HG02642 (cell line): ENCODE measurements around the gene SWAP70.
A peak's percentile ranks its signal among the peaks of the same experiment; 100 is the strongest.

Experiments
- ATAC-seq: cut with Tn5 transposase; IDR thresholded peaks from one replicate; pipeline ENCODE4 v1.9.1; 2021; ENCODE audit warnings: mild to moderate bottlenecking; ENCODE audit not compliant: unreplicated experiment, poor library complexity

Gene SWAP70

GRCh38 chr11:9765320-9766101 is 101.6 kb downstream of the SWAP70 start:
- ATAC-seq = peak; percentile 40

GRCh38 chr11:9769621-9770020 is 105.7 kb downstream of the SWAP70 start:
- ATAC-seq = no peak

- no peak for ATAC-seq
Observed at GRCh38 chr11:9771071-9771511, 107.2 kb downstream of the SWAP70 start.

GRCh38 chr11:9772218-9772617 is 108.3 kb downstream of the SWAP70 start:
- ATAC-seq = no peak

- ATAC-seq = no peak
Observed at GRCh38 chr11:9773524-9773923, 109.6 kb downstream of the SWAP70 start.

- no peak for ATAC-seq
Observed at GRCh38 chr11:9774109-9774508, 110.2 kb downstream of the SWAP70 start.

DNA sequence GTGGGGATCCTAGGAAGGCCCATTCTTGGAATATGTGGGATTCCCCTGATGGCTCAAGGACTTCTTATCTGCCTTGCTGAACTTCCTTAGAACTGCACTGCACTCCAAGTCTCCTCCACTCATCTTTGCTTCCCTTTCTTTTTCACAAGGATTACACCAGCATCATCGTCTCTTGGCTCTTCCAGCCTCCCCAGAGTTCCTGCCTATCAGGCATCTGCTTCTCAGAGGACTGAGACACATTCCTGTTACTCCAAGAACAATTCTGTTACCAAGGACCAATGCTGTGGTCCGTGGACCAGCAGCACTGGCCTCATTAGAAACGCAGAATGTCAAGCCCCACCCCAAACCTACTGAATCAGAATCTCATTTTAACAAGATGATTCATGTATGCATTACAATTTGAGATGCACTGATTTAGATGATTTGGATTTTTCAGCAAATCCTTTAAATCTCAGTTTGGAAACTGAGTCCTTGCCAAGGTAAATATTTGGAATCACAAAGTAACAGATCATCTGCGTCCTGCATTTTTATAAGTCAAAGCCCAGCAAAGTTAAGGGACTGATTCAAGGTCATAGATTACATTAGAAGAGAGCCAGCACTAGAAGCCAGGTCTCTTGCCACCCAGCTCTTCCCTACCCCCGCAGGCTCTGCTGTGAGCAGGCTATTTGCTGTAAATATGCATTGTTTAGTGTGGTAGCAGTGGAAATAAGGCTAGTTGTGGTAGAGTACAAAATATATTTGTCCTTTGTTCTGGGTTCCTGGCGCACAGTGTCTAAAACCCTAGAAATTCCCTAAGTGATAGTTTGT is 110.9 kb downstream of the SWAP70 start:
- ATAC-seq = no peak

GRCh38 chr11:9775398-9775779 is 111.5 kb downstream of the SWAP70 start:
- no peak for ATAC-seq

GRCh38 chr11:9776203-9776602 is 112.3 kb downstream of the SWAP70 start:
- no peak for ATAC-seq

DNA sequence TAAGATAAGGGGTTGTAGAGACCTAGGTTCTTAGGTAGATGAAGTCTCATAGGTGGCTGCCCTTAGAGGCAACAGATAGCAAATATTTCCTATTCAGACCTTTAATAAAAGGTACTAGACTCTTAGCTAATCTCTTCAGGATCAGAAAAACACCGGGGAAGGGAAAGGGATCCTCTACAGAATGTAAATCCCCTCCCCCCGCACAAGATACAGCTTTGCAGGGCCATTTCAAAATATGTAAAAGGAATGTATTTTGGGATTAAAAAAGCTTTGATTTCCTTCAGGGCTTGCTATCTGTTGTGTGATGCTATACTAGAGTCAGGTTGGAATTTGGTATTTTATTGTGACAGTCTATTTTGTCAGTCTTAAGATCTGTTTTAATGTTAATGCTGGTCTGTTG is 113.2 kb downstream of the SWAP70 start:
- no peak for ATAC-seq

DNA sequence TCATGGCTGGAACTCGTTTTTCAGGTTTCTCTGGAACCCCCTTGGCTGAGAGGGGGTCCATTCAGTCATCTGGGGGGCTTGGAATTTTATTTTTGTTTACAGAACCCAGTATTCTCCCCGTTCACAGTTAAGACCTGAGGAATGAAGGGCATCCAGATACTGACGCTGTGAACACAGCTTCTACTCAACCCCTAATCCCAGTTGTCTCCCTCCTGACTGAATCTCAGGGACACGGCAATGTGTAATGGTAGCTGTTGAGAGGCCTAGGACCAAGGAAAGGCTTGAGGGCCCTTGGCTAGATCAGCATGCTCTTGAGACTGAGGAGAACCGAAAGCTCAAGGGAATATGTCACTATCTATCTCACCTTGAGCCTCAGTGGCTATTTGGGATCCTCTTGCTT is 113.6 kb downstream of the SWAP70 start:
- no peak for ATAC-seq

DNA sequence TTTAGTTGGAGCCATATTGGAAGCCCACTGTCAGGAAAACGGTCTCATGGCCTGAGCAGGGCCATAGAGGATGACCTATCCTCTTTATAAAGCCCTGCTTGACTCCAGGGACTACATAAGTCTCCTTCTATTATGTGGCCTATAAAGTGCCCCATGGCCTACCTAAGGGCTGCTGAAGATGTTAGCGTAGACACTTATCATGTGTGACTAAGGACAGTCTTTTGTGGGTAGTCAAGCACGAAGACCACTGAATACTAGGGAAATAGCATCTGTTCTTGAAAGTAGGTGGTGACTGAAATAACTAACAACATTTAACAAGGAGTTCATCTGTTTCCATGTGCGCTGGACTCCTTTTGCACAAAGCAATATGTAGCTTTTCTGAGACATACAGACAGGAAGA is 117.1 kb downstream of the SWAP70 start:
- no peak for ATAC-seq

- no peak for ATAC-seq
Observed at GRCh38 chr11:9783986-9784385, 120.1 kb downstream of the SWAP70 start.

- ATAC-seq = no peak
Observed at GRCh38 chr11:9784602-9785315, 120.9 kb downstream of the SWAP70 start.

GRCh38 chr11:9787260-9787659 is 123.4 kb downstream of the SWAP70 start:
- ATAC-seq = no peak

DNA sequence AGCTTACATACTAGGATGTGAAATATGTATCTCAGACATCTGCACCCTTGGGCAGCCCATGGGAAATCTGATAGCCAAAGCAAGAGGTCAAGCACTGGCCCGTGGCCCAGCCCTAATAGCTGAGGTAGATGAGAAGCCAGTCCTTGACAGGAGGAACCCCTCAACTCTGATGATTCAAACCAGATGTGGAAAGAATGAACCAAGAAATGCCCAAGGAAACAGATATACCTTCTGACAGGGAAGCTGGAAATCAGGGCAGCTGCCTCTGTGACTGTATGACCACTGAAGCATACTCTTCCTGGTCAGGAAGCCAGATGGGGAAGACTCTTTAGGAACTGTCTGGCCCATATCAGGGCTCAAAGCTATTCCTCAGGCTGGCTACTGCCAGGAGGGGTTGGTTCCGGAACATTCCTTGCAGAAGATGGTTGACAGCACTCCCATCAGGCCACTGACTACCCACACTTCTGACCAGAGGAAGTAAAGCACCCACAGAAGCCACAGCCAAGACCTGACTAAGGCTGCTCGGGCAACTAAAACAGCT is 124.2 kb downstream of the SWAP70 start:
- ATAC-seq = no peak

DNA sequence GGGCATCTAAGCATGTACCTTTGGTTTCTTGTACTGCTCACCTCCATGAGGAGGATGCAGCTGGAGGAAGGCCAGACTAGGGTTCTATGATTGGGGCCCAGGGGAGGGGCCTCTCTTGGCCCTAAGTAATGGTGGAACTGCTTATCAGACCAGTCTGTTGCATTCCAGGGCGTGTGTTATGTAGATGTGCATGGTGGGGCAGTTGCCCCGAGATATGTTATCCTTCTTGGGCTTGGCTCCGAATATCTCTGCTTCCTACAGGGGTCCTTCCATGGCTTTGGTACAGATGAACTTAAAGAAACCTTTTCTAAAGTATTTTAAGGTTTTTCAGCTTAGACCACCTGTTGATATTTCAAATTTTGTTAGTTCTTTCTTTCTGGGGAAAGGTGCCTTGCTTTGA is 126.0 kb downstream of the SWAP70 start:
- ATAC-seq = no peak

GRCh38 chr11:9790703-9791102 is 126.8 kb downstream of the SWAP70 start:
- ATAC-seq = no peak

DNA sequence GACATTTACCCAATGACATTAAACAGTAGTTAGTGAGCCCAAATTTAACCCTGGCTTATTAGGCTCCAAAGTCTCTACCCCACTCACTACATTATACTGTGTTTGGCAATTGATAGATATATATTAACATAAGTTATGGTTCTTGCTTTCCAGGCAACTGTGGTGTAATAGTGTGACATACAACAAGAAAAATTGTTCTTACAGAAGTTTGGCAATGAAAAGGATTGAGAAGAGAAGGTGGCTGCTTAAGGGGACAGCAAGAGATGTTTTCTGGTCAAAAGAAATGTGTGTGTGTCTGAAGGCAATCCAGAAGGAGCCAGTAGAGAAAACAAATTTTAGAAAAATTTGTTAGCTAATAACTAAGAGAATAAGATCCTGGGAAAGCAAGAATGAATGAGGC is 132.4 kb downstream of the SWAP70 start:
- no peak for ATAC-seq

DNA sequence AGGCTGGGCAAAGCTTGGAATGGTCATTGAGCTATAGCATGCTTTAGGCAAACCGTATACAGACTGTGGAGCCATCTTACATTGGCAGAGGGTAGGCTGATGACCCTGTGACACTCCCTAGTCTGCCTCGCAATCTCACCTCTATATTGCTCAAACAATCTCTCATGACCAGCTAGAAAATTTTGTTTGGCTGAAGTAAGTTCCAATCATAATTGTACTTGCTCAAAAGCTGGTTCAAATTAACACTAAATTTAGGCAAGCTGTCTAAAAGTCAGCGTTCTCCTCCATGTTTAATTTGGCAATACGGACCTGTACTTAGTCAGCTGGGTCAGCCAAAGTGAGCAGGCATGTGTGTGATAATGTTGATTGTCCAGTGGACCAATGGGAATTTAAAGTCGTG is 133.0 kb downstream of the SWAP70 start:
- no peak for ATAC-seq

- no peak for ATAC-seq
Observed at GRCh38 chr11:9797300-9797699, 133.4 kb downstream of the SWAP70 start.
